ENCODE data around the gene GPR37L1. TPM values are rescaled to one million over a fixed set of nuclear protein-coding genes. Genes with fewer than 3 reads are reported as not detected.

Gene GPR37L1
- total RNA-seq, 1 donor from 2014 or later: 0.05 TPM

DNA sequence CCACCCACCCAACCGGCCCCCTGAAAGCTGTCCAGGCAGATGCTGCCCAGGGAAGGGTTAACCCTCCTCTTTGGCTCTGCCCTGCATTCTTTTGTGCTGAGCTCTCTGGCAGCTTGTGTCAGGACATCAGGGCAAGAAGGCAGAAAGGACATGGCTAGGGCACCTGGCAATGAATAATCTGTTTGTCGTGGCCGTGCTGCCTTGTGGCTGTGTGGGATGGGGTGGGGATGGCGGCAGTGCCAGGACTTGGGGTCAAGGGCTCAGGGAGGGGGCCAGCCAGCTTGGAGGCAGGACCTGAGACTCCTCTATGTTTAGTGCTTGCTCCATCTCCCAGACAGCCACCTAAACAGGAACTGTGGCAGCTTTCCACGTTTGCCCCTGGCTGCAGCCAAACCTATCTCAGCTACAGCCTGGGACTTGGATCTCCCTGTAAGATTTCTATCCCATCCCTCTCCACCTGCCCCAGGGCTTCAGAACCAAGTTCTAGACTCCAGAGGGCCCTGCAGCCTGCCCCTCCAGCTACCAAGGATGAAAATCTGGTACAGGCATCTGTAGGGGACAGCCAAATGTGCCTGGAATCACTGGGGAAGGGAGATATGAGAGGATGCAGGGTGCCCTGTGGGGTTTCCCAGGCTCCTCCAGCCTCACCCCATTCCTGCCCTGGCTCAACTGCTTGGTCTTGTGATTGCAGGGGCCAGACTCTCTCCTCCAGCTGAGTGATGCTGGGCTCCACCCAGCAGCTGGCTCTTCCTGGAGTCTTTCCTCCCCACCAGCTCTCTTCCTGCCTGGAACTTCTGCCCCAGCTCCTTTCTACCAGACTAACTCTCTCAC lies 9.6 kb upstream of the GPR37L1 start:
- H3K27ac Mint-ChIP-seq (ENCODE audit: unreplicated experiment): no peak overlapping the region
- H3K9me3 Mint-ChIP-seq: no peaks in the 10 kb centered on the region
- no peak overlapping the region for H3K4me3 Mint-ChIP-seq
- H3K36me3 Mint-ChIP-seq (ENCODE audit: low read depth): no peaks in the 10 kb centered on the region
- DNase-seq (ENCODE audit: low read depth, low spot score): no peak
- TF ChIP-seq, protein P1, sequence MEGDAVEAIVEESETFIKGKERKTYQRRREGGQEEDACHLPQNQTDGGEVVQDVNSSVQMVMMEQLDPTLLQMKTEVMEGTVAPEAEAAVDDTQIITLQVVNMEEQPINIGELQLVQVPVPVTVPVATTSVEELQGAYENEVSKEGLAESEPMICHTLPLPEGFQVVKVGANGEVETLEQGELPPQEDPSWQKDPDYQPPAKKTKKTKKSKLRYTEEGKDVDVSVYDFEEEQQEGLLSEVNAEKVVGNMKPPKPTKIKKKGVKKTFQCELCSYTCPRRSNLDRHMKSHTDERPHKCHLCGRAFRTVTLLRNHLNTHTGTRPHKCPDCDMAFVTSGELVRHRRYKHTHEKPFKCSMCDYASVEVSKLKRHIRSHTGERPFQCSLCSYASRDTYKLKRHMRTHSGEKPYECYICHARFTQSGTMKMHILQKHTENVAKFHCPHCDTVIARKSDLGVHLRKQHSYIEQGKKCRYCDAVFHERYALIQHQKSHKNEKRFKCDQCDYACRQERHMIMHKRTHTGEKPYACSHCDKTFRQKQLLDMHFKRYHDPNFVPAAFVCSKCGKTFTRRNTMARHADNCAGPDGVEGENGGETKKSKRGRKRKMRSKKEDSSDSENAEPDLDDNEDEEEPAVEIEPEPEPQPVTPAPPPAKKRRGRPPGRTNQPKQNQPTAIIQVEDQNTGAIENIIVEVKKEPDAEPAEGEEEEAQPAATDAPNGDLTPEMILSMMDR (conservative IDR thresholded peaks at IDR 0.05): no peak
- H3K4me1 Mint-ChIP-seq: peaks cover 13% of the 10 kb centered on the region
- H3K27me3 Mint-ChIP-seq (ENCODE audit: low read depth): no peaks in the 10 kb centered on the region

DNA sequence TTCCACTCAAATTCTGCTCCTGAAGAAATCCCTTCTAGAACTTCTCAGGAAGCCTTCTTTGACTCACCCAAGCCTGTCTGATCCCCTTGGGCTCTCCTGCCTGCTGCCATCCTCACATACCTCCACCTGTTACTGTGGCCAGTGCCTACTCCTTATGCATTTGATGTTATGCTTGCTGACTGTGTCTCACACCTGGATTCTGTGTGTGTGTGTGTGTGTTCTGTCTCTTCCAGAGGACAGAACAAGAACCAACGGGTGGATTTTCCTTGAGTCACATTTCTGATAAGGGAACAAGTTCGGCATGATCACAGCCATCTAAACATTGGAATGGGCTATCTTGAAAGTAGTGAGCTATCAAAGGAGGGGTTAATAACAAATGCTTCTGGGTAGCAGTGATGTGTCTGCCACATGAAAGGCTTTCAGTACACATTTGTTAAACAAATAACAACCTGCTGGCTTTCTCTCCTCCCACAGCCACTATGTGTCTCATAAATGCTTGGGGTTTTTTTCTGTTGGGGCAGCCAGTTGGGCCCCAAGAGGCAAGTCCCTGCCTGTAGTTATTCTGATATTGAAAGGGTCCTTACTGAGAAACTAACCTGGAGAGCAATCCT lies 8.9 kb upstream of the GPR37L1 start:
- Mint-ChIP-seq H3K27me3 (ENCODE audit: low read depth) (no peaks in the 10 kb centered on the region), H3K9me3 (no peaks in the 10 kb centered on the region), H3K27ac (ENCODE audit: unreplicated experiment) (no peak overlapping the region), H3K36me3 (ENCODE audit: low read depth) (no peaks in the 10 kb centered on the region), H3K4me3 (no peak overlapping the region), H3K4me1 (peaks cover 12% of the 10 kb centered on the region)
- TF ChIP-seq, protein P1 (conservative IDR thresholded peaks at IDR 0.05): no peak
- no peak for DNase-seq (ENCODE audit: low read depth, low spot score)

DNA sequence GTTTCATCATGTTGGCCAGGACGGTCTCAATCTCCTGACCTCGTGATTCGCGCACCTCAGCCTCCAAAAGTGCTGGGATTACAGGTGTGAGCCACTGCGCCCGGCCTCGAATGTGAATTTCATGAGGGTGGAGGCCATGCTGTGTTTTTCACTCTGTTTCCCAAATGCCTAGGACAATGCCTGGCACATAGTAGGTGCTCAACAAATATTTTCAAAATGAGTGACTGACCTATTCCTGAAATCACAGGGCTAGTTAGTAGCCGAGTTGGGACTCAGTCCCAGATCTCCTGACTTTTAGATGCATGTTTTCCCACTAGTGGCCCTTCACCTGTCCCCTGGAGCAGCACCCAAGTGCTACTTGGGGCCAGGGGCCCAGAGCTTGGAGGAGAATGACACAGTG lies 6.4 kb upstream of the GPR37L1 start:
- no peaks in the 10 kb centered on the region for H3K9me3 Mint-ChIP-seq
- TF ChIP-seq, protein P1 (conservative IDR thresholded peaks at IDR 0.05): no peak
- H3K4me3 Mint-ChIP-seq: no peak overlapping the region
- no peak for DNase-seq (ENCODE audit: low read depth, low spot score)
- peaks cover 12% of the 10 kb centered on the region for H3K4me1 Mint-ChIP-seq
- H3K36me3 Mint-ChIP-seq (ENCODE audit: low read depth): no peaks in the 10 kb centered on the region
- no peak overlapping the region for H3K27ac Mint-ChIP-seq (ENCODE audit: unreplicated experiment)
- peaks cover 1% of the 10 kb centered on the region for H3K27me3 Mint-ChIP-seq (ENCODE audit: low read depth)

DNA sequence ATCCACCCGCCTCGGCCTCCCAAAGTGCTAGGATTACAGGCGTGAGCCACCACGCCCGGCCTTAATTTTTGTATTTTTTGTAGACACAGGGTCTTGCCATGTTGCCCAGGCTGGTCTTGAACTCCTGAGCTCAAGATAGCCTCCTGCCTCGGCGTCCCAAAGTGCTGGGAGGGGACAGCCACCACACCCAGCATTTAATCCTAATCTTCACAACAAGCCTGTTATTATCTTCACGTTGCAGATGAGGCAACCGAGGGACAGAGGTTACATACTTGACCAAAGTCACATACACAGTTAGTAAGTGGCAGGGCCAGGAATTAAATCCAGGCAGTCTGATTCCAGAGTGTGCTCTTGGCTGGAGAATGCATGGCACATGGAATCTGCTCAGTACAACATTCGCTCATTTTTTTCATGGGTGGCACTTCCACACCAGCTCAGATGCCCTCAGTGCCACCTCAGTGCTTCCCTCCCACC lies 4.8 kb upstream of the GPR37L1 start:
- DNase-seq (ENCODE audit: low read depth, low spot score): no peak
- Mint-ChIP-seq H3K27ac (ENCODE audit: unreplicated experiment) (no peak overlapping the region), H3K4me1 (peaks cover 10% of the 10 kb centered on the region), H3K27me3 (ENCODE audit: low read depth) (peaks cover 4% of the 10 kb centered on the region), H3K36me3 (ENCODE audit: low read depth) (no peaks in the 10 kb centered on the region), H3K9me3 (no peaks in the 10 kb centered on the region), H3K4me3 (no peak overlapping the region)
- TF ChIP-seq, protein P1 (conservative IDR thresholded peaks at IDR 0.05): no peak

DNA sequence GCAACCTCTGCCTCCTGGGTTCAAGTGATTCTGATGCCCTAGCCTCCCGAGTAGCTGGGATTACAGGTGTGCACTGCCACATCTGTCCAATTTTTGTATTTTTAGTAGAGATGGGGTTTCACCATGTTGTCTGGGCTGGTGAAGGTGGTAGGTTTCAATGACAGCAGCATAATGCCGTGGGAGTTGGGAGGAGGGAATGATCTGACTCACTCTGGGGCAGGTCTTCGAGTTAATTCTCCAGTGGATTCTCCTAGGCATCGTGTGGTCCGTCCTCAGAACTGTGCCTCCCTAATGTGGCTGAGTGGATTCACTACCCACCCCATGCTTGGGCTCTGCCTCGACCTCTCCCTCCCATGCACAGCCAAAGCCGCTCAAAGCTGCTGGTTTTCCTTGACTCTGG lies 1.7 kb upstream of the GPR37L1 start:
- no peak overlapping the region for H3K27ac Mint-ChIP-seq (ENCODE audit: unreplicated experiment)
- TF ChIP-seq, protein P1 (conservative IDR thresholded peaks at IDR 0.05): no peak
- H3K4me3 Mint-ChIP-seq: no peak overlapping the region
- no peaks in the 10 kb centered on the region for H3K4me1 Mint-ChIP-seq
- peaks cover 4% of the 10 kb centered on the region for H3K27me3 Mint-ChIP-seq (ENCODE audit: low read depth)
- H3K36me3 Mint-ChIP-seq (ENCODE audit: low read depth): no peaks in the 10 kb centered on the region
- H3K9me3 Mint-ChIP-seq: no peaks in the 10 kb centered on the region
- no peak for DNase-seq (ENCODE audit: low read depth, low spot score)

All from neural crest cell (in vitro differentiated cells).